NCI-H345 treated with DMSO at 0.1 percent for 48 hours (cell line): ENCODE data around the gene CFH.
"Not testable (repeated sequence)": the region's sequence is repeated elsewhere in the genome, so short reads cannot be mapped to it uniquely, and the experiment has no call there.

Experiments used
- DNase-seq: peaks from one replicate; lab custom pipeline; 2025; ENCODE audit not compliant: unreplicated experiment; lab: John Stamatoyannopoulos, UW

CFH gene

GRCh38 chr1:196651637-196652215 lies at the start of gene CFH:
Gene CFH, plus strand, starts transcription at chr1:196652043. Its CDS starts 75 bp downstream, at chr1:196652118.
- no peak for DNase-seq

- no peak for DNase-seq
These were observed 48.2 kb upstream of the CFH start for GRCh38 chr1:196603651-196604050.

- DNase-seq = no peak
These were observed 43.9 kb upstream of the CFH start for GRCh38 chr1:196607981-196608380.

DNA sequence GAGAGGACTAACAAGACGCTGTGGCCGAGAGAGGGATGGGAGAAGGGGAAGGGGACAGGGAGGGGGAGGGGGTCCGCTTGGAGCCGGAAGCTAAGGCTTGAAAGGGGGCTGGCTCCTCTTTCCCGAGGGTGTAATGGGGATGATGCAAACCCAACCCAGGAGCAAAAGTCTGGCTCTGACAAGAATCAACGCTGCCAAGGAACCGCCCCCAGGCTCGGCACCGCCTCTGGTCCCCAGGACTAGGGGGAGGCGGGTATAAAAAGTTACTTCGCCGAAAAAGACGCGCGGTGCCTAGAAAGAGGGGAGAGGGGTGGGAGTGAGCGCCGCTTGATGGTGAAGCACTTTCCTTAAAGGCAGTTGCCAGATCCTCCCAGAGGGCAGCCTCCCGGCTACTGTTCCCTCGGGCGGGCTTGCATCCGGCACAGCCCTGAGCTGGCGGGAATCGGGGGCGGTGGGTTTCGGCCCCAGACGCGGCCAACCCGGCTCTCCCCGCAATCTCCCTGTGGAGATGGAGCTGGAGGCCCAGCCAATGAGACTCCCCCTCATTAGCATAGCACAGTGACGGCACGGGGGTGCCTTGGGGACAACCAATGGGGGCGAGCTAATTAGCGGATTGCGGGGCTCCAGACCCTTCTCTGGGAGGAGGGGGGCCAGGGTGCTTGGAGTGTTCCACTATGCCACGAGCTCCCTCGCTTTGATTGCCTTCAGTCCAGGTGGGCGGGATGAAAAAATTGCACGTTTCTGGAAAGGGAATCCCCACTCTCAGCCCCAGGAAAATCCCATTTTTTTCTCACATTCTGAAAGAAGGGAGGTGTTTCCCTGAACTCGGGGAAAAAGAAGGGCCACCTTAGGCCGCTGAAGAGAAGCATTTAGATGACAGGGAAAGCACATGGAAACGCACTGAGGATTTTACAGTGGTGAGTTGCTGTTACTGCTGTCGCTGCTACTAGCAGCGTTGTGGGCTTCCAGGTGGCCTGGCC lies 43.2 kb upstream of the CFH start, which contains the start of gene KCNT2:
Gene KCNT2, minus strand, starts transcription at position 51 of the 980 bp plus-strand sequence. CDS start 131 bp downstream, outside the sequence.
- DNase-seq = peak; percentile 17

- no peak for DNase-seq
These were observed 42.5 kb upstream of the CFH start for GRCh38 chr1:196609370-196609737.

DNA sequence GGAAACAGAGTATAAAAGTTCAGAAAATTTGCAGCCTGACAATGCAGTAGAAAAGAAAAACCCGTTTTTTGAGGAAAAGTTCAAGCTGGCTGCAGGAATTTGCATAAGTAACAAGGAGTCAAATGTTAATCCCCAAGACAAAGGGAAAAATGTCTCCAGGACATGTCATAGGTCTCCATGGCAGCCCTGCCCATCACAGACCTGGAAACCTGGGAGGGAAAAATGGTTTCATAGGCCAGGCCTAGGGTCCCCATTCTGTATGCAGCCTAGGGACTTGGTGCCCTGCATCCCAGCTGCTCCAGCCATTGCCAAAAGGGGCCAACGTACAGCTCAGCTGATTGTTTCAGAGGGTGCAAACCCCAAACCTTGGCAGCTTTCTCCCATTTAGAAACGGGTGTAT lies 40.0 kb upstream of the CFH start:
- no peak for DNase-seq

- DNase-seq = no peak
These were observed 32.1 kb upstream of the CFH start for GRCh38 chr1:196619721-196620120.

GRCh38 chr1:196623079-196623478 lies 28.8 kb upstream of the CFH start:
- DNase-seq = no peak

DNA sequence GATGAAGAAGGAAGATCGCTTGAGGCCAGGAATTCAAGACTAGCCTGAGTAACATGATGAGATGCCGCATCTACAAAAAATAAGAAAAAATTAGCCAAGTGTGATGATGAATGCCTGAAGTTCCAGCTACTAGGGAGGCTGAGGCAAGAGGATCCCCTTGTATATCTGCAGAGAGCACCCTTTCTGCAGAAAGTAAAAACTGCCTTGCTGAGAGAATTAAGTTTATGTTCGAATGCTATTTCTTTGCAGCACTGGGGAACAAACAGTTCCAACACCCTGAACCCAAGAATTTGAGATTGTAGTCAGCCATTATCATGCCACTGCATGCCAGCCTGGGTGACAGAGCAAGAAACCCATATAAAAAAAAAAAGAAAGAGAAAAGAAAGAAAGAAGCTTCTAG lies 23.0 kb upstream of the CFH start:
- no peak for DNase-seq

DNA sequence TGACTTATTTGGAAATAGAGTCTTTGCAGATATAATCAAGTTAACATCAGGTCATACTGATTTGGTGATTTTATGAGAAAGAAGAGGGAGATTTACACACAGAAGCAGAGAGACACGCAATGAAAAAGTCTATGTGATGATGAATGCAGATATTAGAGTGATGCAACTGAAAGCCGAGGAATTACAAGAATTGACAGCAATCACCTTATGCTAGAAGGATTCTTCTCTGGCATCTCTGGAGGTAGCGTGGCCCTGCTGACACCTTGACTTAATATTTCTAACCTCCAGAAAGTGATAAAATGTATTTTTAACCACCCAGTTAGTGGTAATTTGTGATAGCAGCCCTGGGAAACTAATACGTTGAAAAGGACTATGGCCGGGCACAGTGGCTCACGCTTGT lies 14.2 kb upstream of the CFH start:
- no peak for DNase-seq

DNA sequence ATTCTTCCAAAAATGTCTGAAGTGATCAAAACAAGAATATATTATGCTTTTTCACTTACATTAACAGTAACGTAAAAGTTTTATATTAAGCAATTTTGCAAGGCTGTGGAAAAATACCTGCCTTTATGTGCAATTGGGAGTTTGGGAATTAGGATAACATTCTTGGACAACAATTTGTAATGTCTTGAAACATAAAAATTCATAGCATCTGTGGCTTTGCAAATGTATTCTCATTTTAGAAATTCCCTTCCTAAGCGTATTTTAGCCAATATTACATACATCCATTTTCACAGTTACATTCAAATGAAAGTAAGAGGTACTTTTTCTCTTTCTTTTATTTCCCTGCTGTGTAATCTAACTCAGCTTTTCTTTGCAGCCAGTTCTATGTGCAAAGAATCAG lies 13.4 kb upstream of the CFH start:
- DNase-seq = no peak

DNA sequence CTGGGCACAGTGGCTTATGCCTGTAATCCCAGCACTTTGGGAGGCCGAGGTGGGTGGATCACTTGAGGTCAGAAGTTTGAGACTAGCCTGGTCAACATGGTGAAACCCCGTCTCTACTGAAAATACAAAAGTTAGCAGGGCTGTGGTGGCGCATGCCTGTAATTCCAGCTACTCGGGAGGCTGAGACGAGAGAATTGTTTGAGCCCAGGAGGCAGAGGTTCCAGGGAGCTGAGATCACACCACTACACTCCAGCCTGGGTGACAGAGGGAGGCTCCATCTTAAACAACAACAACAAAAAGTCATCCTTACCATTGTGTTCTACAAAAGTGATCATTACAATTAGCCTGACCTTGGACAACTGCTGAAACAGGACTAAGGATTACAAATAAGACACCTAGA lies 12.6 kb upstream of the CFH start:
- not testable (repeated sequence) for DNase-seq

DNA sequence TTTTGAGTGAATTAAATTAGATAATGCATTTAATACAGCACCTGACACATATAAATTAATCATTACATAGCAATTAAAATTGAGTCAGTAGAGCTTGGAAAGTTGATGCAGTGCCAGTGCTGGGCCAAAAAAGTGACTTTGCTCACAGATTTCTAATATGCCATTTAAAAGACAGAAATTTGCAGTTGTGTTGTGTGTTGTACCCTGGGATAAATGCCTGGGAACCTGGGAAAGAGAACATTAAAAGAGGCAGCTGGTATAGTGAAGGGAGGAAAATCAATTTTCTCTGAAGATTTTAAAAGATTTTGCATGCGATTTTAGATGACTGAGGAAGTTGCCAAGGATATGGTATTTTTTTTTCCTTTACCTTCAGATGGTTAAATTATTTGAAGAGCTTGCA lies 10.9 kb upstream of the CFH start:
- no peak for DNase-seq

- DNase-seq = no peak
These were observed 1.9 kb upstream of the CFH start for GRCh38 chr1:196649990-196650389.

DNA sequence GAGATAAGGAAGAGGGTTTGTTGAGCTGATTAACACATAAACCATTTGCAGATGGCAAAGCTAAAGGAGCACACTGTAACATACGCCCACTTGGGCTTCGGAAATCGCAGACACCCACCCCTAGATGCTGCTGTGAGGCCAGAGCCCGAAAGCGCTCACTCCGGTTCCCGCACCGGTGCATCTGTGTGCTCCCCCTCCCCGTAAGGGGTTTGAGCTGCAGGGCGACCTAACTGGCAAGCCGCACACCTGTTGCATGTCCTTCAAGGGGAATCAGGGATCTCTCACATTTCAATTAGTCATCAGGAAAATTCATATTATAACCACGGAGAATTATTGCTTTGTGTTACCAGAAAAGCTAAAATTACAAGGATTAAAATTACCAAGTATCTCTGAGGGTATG lies 1.4 kb upstream of the CFH start:
- no peak for DNase-seq

DNA sequence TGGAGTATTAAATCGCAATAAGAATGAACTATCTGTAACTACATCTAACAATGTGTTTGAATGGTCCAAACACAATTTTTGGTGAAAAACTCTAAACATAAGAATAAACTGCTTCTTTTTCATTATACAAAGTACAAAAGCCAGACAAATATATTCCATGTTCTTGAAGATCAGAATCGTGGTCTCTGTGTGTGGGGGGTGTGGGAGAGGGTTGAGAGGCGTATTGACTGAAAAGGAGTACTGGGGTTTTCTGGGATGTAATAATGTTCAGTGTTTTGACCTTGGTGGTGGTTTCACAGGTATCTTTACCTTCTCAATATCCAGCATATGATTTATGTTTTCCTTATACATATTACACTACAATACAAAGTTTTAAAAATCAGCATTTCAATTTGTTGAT lies 764 bp upstream of the CFH start:
- no peak for DNase-seq

- DNase-seq = no peak
These were observed 2.4 kb downstream of the CFH start for GRCh38 chr1:196654271-196654670.

GRCh38 chr1:196655071-196655470 lies 3.2 kb downstream of the CFH start:
- no peak for DNase-seq

GRCh38 chr1:196655494-196655893 lies 3.7 kb downstream of the CFH start:
- DNase-seq = no peak

DNA sequence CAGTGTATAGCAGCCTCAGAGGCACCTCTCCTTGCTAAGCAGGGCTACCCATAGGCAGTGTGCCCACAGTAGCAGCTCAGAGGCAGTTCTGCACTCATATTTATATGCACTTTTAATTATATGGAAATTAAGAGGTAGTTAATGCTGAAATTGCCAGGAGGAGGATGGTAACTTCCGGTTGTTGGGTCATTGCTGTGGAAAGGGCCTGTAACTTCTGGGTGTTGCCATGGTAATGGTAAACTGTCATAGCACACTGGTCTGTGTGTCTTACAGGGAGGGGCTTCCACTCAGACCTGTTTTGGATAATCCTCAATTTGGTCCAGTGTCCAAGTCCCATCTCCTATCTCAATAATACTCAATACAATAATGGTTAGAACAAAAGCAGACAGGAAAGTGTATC lies 7.6 kb downstream of the CFH start:
- DNase-seq = no peak

- DNase-seq = no peak
These were observed 8.4 kb downstream of the CFH start for GRCh38 chr1:196660272-196660671.

- DNase-seq = peak; percentile 16
These were observed 9.0 kb downstream of the CFH start for GRCh38 chr1:196660852-196661251.
